IMR-90 (cell line): ENCODE results near the gene EXOC4. TPM values are rescaled to one million over a fixed set of nuclear protein-coding genes. Genes with fewer than 3 reads are reported as not detected.

ENCODE experiments used
- ATAC-seq: fragments of 200-7000 bp; cut with Tn5 transposase; 2 replicates; pipeline ENCODE4 v1.9.1; 2020; ENCODE audit warnings: low read depth, mild to moderate bottlenecking, moderate library complexity
- BruUV-seq: library from RNA; stranded (reverse); fragments of 400-500 nt; replicated peaks from 2 replicates; lab custom pipeline; 2021; lab: Mats Ljungman, UMichigan
- CTCF ChIA-PET: fragments of 300-600 bp; formaldehyde crosslinking; extraction: SDS; loops from one replicate; lab custom pipeline; 2021; ENCODE audit warnings: antibody characterized with exemption; lab: Yijun Ruan, JAX
- POLR2A ChIA-PET: fragments of 300-600 bp; sonication (Branson Sonifier 250); formaldehyde crosslinking; loops from one replicate; lab custom pipeline; 2022; ENCODE audit warnings: antibody characterized with exemption; ENCODE audit not compliant: unreplicated experiment; lab: Charles Lee
- DNase-seq: peaks from one replicate; pipeline ENCODE4 v3.0.0; 2013
- H2AFZ ChIP-seq: replicated peaks from 2 replicates; pipeline ENCODE3; 2013; ENCODE audit warnings: low read length, mild to moderate bottlenecking; ENCODE audit not compliant: poor library complexity
- H2AK5ac ChIP-seq: 2 replicates; pipeline ENCODE4 v1.6.1; 2013; ENCODE audit warnings: low read depth, low read length, inconsistent platforms
- H2AK9ac ChIP-seq: replicated peaks from 2 replicates; pipeline ENCODE3; 2013; ENCODE audit warnings: mild to moderate bottlenecking, low read depth, low read length, moderate library complexity; ENCODE audit not compliant: poor library complexity
- H2BK120ac ChIP-seq: 2 replicates; pipeline ENCODE4 v1.6.1; 2013; ENCODE audit warnings: low read depth, low read length, inconsistent platforms
- H2BK15ac ChIP-seq: 3 replicates; pipeline ENCODE4 v1.6.1; 2013; ENCODE audit warnings: low read depth, low read length, inconsistent platforms
- H2BK20ac ChIP-seq: 2 replicates; pipeline ENCODE4 v1.6.1; 2013; ENCODE audit warnings: low read depth, mild to moderate bottlenecking, inconsistent platforms, low read length, moderate library complexity
- H2BK5ac ChIP-seq: 2 replicates; pipeline ENCODE4 v1.6.1; 2013; ENCODE audit warnings: mild to moderate bottlenecking, low read depth, low read length, inconsistent platforms; ENCODE audit not compliant: poor library complexity, severe bottlenecking
- H3K14ac ChIP-seq: replicated peaks from 2 replicates; pipeline ENCODE4 v1.6.1; 2013; ENCODE audit warnings: low read depth, low read length, inconsistent platforms
- H3K18ac ChIP-seq: 2 replicates; pipeline ENCODE4 v1.6.1; 2013; ENCODE audit warnings: low read depth, low read length, control low read depth
- H3K23ac ChIP-seq: 2 replicates; pipeline ENCODE4 v1.6.1; 2013; ENCODE audit warnings: low read depth, low read length, inconsistent platforms
- H3K27ac ChIP-seq: 2 replicates; pipeline ENCODE4 v1.5.1; 2013; ENCODE audit warnings: mild to moderate bottlenecking, control low read depth, low read length; ENCODE audit not compliant: insufficient read depth
- H3K27me3 ChIP-seq: 2 replicates; pipeline ENCODE4 v1.6.1; 2013; ENCODE audit warnings: low read length; ENCODE audit not compliant: control insufficient read depth, insufficient read depth
- H3K36me3 ChIP-seq: 2 replicates; pipeline ENCODE4 v1.6.1; 2013; ENCODE audit warnings: low read length, mixed read lengths; ENCODE audit not compliant: control insufficient read depth, insufficient read depth
- H3K4ac ChIP-seq: 2 replicates; pipeline ENCODE4 v1.6.1; 2013; ENCODE audit warnings: low read depth, low read length, inconsistent platforms
- H3K4me1 ChIP-seq: 2 replicates; pipeline ENCODE4 v1.6.1; 2013; ENCODE audit warnings: low read length, mixed read lengths; ENCODE audit not compliant: control insufficient read depth, insufficient read depth
- H3K4me2 ChIP-seq: 2 replicates; pipeline ENCODE4 v1.6.1; 2013; ENCODE audit warnings: low read depth, mild to moderate bottlenecking, control low read depth, low read length, moderate library complexity
- H3K4me3 ChIP-seq: 2 replicates; pipeline ENCODE4 v1.5.1; 2013; ENCODE audit warnings: low read depth, mild to moderate bottlenecking, control low read depth, low read length, moderate library complexity; ENCODE audit not compliant: insufficient read depth
- H3K56ac ChIP-seq: 2 replicates; pipeline ENCODE4 v1.6.1; 2013; ENCODE audit warnings: low read length, inconsistent platforms; ENCODE audit not compliant: insufficient read depth; ENCODE audit errors: extremely low read depth
- H3K79me1 ChIP-seq, 2 experiments: 2 replicates each; pipeline ENCODE4 v1.6.1; 2013; ENCODE audit warnings: low read length in 2 of 2, inconsistent platforms in 1 of 2, low read depth in 1 of 2
- H3K9ac ChIP-seq: 2 replicates; pipeline ENCODE4 v1.6.1; 2013; ENCODE audit warnings: low read depth, low read length, control low read depth
- H3K9me1 ChIP-seq: 2 replicates; pipeline ENCODE4 v1.6.1; 2013; ENCODE audit warnings: low read length, inconsistent platforms; ENCODE audit not compliant: insufficient read depth
- H3K9me3 ChIP-seq: 2 replicates; pipeline ENCODE4 v1.6.1; 2013; ENCODE audit warnings: low read length; ENCODE audit not compliant: control insufficient read depth, insufficient read depth
- H4K20me1 ChIP-seq: 2 replicates; pipeline ENCODE4 v1.6.1; 2013; ENCODE audit warnings: low read length, inconsistent platforms; ENCODE audit not compliant: insufficient read depth
- H4K5ac ChIP-seq: 2 replicates; pipeline ENCODE4 v1.6.1; 2013; ENCODE audit warnings: mild to moderate bottlenecking, low read depth, low read length, control low read depth
- H4K8ac ChIP-seq, 2 experiments: 2 replicates each; pipeline ENCODE4 v1.6.1; 2013; ENCODE audit warnings: low read depth in 2 of 2, low read length in 2 of 2, control low read depth in 1 of 2, inconsistent platforms in 1 of 2
- H4K91ac ChIP-seq: 2 replicates; pipeline ENCODE4 v1.6.1; 2013; ENCODE audit warnings: low read depth, low read length, inconsistent platforms; ENCODE audit not compliant: insufficient read depth
- BHLHE40 ChIP-seq: fragments of 150-350 bp; IDR thresholded peaks from 2 replicates; pipeline ENCODE4 v1.6.1; 2016; ENCODE audit warnings: mild to moderate bottlenecking, low read depth, low read length
- CEBPB ChIP-seq: IDR thresholded peaks from 2 replicates; pipeline ENCODE4 v1.6.1; 2012; ENCODE audit warnings: low read depth, low read length, improper control_type of control experiment
- CHD1 ChIP-seq: IDR thresholded peaks from 2 replicates; pipeline ENCODE4 v1.6.1; 2012; ENCODE audit warnings: low read depth, low read length, improper control_type of control experiment
- CTCF ChIP-seq: conservative IDR thresholded peaks from 2 replicates; pipeline ENCODE4 v1.5.1; 2012; ENCODE audit warnings: mild to moderate bottlenecking, low read depth, low read length, improper control_type of control experiment
- FOS ChIP-seq: fragments of 150-350 bp; IDR thresholded peaks from 2 replicates; pipeline ENCODE4 v1.6.1; 2016; ENCODE audit warnings: low read depth, low read length
- MAFK ChIP-seq: IDR thresholded peaks from 2 replicates; pipeline ENCODE4 v1.6.1; 2012; ENCODE audit warnings: low read depth, low read length, improper control_type of control experiment
- MAZ ChIP-seq: IDR thresholded peaks from 2 replicates; pipeline ENCODE4 v1.6.1; 2012; ENCODE audit warnings: low read depth, mild to moderate bottlenecking, low read length, improper control_type of control experiment, moderate library complexity, borderline replicate concordance
- MXI1 ChIP-seq: IDR thresholded peaks from 2 replicates; pipeline ENCODE4 v1.6.1; 2012; ENCODE audit warnings: low read depth, mild to moderate bottlenecking, low read length, moderate library complexity, borderline replicate concordance
- NFE2L2 ChIP-seq: fragments of 150-350 bp; IDR thresholded peaks from 2 replicates; pipeline ENCODE4 v1.6.1; 2016; ENCODE audit warnings: low read depth, mild to moderate bottlenecking, low read length
- POLR2A ChIP-seq: IDR thresholded peaks from 2 replicates; pipeline ENCODE4 v1.6.1; 2012; ENCODE audit warnings: mild to moderate bottlenecking, low read depth, low read length
- RAD21 ChIP-seq: IDR thresholded peaks from 2 replicates; pipeline ENCODE4 v1.6.1; 2012; ENCODE audit warnings: low read length, improper control_type of control experiment
- RCOR1 ChIP-seq: IDR thresholded peaks from 2 replicates; pipeline ENCODE4 v1.6.1; 2012; ENCODE audit warnings: mild to moderate bottlenecking, low read length, improper control_type of control experiment; ENCODE audit not compliant: insufficient replicate concordance
- RFX5 ChIP-seq: IDR thresholded peaks from 2 replicates; pipeline ENCODE4 v1.8.0; 2012; ENCODE audit warnings: low read depth, mild to moderate bottlenecking, low read length, moderate library complexity
- SMC3 ChIP-seq: fragments of 150-350 bp; IDR thresholded peaks from 2 replicates; pipeline ENCODE4 v1.6.1; 2016; ENCODE audit warnings: low read depth, mild to moderate bottlenecking, antibody characterized with exemption, low read length, moderate library complexity
- WGBS, 2 experiments: methylation state at CpG; one replicate each; pipeline versions ENCODE4 v1.1.5 to v1.1.7; 2013; ENCODE audit warnings: missing lambda C conversion rate in 2 of 2; ENCODE audit not compliant: insufficient read length in 1 of 2; ENCODE audit errors: extremely low coverage in 2 of 2; 5-methylcytosine and 5-hydroxymethylcytosine counted together
- dilution Hi-C: fragments of 300-500 bp; cut with HindIII; formaldehyde crosslinking; loops from one replicate; pipeline ENCODE4 v1.14.3; 2018; ENCODE audit warnings: low sequenced_read_pairs; ENCODE audit not compliant: unreplicated experiment
- in situ Hi-C: fragments of 300-500 bp; cut with MboI; formaldehyde crosslinking; loops from 3 replicates; pipeline ENCODE4 v1.14.3; 2019; ENCODE audit warnings: low sequenced_read_pairs, inconsistent platforms, mixed read lengths
- intact Hi-C: fragments of 100-400 bp; cut with micrococcal nuclease; formaldehyde crosslinking; loops from 2 replicates; pipeline ENCODE4 v1.10.0; 2022
- polyA plus RNA-seq, 3 experiments: library from polyadenylated mRNA; depleted of rRNA; stranded (reverse); fragments of >200 nt; gene quantifications; 2 replicates each; pipeline ENCODE4 v1.2.3, GENCODE V29; 2012; ENCODE audit warnings: low replicate concordance in 1 of 3
- total RNA-seq: library from RNA; depleted of rRNA; stranded (reverse); fragments of >200 nt; gene quantifications from 2 replicates; pipeline ENCODE4 v1.2.3, GENCODE V29; 2012
- TF ChIP-seq, protein P1 (sequence below): fragments of 150-350 bp; IDR thresholded peaks from 2 replicates; pipeline ENCODE4 v1.6.1; 2016; ENCODE audit warnings: low read depth, mild to moderate bottlenecking, low read length, moderate library complexity, borderline replicate concordance
- TF ChIP-seq, protein P2 (sequence below): fragments of 150-350 bp; IDR thresholded peaks from 2 replicates; pipeline ENCODE4 v1.6.1; 2017; ENCODE audit warnings: mild to moderate bottlenecking, antibody characterized with exemption, low read length, low read depth

Gene EXOC4
- total and polyA plus RNA-seq, 2 of the 4 experiments (the other 2 are of a cell fraction) = 25.4 to 94.6 TPM

DNA sequence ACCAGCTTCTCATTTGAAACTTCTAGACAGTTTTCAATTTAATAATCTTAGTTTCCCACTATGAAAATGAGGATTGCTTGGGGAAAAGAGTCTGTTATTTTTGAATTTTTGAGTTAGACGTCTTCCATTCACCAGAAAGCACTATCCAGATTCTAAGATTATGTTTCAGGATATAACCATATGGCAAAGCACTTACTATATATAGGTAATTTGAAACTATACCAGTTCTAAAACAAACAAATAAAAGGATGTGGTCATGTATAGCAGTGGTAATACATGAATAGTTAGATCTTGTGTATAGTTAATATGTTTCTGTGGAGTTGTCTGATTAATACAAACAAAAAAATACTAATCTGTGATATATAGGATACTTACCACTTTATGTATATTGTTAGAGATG is 320.0 kb downstream of the EXOC4 start:
- Histone ChIP-seq H2AK5ac (no peak overlapping the region), H3K9ac (no peak overlapping the region), H4K5ac (no peak overlapping the region), H3K56ac (no peak overlapping the region), H3K14ac (no peak overlapping the region), H3K4me3 (no peak overlapping the region), H3K23ac (no peak overlapping the region), H3K4me1 (peaks cover 3% of the 10 kb centered on the region; the same call in 1 of the 2 replicates), H3K9me1 (0 out of 2 replicates have a peak, but pooled peaks cover 5% of the 10 kb centered on the region), H4K91ac (no peak overlapping the region), H3K79me1 (peaks cover 0 to 6% of the 10 kb centered on the region in 2 experiments; a peak in 1 of 4 replicates), H3K27me3 (no peaks in the 10 kb centered on the region), H3K4me2 (no peak overlapping the region), H3K18ac (no peak overlapping the region), H2AFZ (no peak overlapping the region), H4K8ac (no peak overlapping the region), H2AK9ac (no peak overlapping the region), H3K27ac (no peak overlapping the region), H3K36me3 (no peaks in the 10 kb centered on the region), H2BK15ac (no peak overlapping the region), H3K4ac (no peak overlapping the region), H2BK5ac (no peak overlapping the region), H4K20me1 (no peaks in the 10 kb centered on the region), H2BK20ac (no peak overlapping the region), H2BK120ac (no peak overlapping the region), H3K9me3 (no peaks in the 10 kb centered on the region)
- dilution Hi-C loops = no loop called here
- WGBS, 2 experiments = no CpG with 5 or more reads among the region's 1 CpG
- POLR2A ChIA-PET = no interaction called here
- TF ChIP-seq RAD21 (no peak), POLR2A (no peak), CTCF (no peak), RFX5 (no peak), BHLHE40 (no peak), SMC3 (no peak), CHD1 (no peak), RCOR1 (no peak), MAZ (no peak), MAFK (no peak), CEBPB (no peak), MXI1 (no peak), NFE2L2 (no peak), FOS (no peak)
- TF ChIP-seq, protein P1, sequence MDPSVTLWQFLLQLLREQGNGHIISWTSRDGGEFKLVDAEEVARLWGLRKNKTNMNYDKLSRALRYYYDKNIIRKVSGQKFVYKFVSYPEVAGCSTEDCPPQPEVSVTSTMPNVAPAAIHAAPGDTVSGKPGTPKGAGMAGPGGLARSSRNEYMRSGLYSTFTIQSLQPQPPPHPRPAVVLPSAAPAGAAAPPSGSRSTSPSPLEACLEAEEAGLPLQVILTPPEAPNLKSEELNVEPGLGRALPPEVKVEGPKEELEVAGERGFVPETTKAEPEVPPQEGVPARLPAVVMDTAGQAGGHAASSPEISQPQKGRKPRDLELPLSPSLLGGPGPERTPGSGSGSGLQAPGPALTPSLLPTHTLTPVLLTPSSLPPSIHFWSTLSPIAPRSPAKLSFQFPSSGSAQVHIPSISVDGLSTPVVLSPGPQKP = no peak
- TF ChIP-seq, protein P2, sequence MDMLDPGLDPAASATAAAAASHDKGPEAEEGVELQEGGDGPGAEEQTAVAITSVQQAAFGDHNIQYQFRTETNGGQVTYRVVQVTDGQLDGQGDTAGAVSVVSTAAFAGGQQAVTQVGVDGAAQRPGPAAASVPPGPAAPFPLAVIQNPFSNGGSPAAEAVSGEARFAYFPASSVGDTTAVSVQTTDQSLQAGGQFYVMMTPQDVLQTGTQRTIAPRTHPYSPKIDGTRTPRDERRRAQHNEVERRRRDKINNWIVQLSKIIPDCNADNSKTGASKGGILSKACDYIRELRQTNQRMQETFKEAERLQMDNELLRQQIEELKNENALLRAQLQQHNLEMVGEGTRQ = no peak
- DNase-seq (peak; percentile 25), ATAC-seq (no peak)
- in situ Hi-C loops = no loop called here
- CTCF ChIA-PET = no interaction called here
- intact Hi-C loops = no loop called here
- no TSS peak for BruUV-seq
